NCI-H774 (cell line): ENCODE results near the gene BCORL1.

Experiments used
- DNase-seq: peaks from one replicate; lab custom pipeline; 2025; lab: John Stamatoyannopoulos, UW

Gene BCORL1

DNA sequence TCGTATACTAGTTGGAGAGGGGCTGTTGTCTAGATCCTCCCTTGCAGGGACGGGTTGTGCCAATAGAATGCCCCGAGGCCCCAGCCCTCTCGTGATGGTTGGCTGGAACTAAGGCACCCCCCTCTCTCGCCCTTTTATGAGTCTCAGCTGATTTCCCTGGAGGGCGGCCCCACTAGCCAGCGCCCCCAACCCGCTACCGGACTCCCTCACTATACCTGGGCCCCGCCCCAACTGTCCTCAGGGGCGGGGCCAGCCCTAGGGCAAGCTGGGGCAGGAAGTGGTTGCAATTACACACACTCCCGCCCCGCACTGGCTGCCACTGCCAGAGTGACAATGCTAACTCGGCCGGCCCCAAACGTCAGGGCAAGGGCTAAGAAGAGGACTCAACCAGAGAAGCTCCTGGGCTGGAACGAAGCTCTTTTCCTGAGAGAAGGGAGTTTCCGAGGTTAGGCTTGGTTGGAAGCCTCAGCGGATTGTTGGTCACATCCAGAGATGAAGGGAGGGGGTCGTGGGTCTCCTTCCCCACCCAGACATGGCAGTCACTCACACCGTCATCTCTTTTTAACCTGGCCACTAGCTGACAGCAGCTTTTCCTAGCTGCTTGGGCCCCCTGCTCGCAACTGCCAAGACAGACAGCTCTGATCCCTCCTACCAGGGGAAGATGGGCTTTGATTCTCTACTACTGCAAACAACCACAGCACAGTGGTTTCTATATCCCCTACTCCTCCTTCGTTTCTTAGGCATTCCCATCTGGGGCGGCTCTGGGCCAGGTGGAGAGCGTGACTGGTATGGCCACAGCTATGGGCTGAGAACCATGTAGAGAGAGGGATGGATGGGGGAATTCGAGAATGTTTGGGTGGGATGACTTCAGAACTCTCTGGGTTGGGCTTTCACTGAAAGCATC lies 21.0 kb upstream of the BCORL1 start:
- DNase-seq = peak; percentile 69

DNA sequence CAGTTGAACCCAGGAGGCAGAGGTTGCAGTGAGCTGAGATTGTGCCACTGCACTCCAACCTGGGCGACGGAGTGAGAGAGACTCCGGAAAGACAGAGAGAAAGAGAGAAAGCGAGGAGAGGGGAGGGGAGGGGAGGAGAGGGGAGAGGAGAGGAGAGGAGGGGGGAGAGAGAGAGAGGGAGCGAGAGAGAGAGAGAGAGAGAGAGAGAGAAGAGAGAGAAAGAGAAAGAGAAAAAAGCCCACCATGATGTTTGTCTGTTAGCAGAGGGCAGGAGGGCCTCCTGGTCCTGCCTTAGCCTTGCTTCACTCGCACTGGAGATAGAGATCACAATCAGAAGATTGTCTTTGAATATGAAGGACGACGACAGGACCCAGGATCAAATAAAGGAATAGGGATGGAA lies 18.7 kb upstream of the BCORL1 start:
- no peak for DNase-seq

DNA sequence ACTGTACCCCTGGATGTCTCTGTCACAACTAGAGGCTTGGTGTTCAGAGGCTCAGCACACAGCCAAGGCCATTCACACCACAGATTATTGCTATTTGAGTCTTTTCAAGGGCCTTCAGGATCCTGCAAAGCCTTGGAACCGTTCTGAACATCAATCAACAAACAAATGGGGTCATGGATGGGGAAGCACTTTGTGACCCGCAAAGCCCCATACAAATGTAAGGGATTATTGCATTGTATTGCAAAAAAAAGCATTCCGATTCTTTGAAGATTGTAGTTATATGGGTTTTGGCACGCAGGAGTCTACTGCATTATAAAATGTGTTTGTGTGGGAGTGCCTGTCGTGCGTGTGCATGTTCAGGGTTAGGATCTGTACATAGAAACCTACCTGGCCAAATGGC lies 17.3 kb upstream of the BCORL1 start:
- no peak for DNase-seq

- no peak for DNase-seq
Observed at GRCh38 chrX:129968968-129969367, 13.5 kb upstream of the BCORL1 start.

GRCh38 chrX:129976441-129976840 lies 6.0 kb upstream of the BCORL1 start:
- DNase-seq = no peak

DNA sequence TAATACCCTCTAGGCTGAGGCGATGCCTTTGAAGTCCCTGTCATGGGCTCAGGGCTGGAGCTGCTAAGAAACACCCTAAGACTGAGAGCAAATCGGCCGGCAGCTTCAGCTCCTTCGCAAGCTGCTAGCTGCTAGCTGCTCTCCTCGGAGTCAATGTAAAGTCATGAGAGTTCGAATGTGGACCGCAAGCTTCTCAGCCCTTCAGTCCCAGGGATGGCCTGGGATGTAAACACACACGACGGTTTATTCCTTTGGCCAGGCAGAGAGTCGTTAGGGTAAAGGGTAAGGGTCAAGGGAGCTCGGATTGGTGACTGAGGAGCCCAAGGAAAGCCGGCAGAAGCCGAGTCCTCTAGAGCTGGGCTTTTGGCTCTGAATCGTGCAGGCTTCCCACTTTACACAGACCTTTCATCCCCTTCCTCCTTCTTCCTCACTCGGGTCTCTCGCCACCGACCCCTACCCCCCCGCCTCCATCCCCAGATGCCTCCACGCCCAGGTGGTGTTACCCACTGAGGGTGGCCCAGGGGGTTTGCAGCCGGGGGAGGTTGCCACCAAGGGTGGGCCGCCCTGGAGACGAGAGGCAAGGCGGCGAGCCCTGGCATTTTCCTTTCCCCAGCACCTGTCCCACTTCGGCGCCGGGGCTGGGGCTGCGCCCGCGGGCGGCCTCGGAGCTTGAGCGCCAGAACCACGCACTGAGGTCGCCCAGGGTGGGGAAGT lies 3.1 kb upstream of the BCORL1 start:
- DNase-seq = no peak

DNA sequence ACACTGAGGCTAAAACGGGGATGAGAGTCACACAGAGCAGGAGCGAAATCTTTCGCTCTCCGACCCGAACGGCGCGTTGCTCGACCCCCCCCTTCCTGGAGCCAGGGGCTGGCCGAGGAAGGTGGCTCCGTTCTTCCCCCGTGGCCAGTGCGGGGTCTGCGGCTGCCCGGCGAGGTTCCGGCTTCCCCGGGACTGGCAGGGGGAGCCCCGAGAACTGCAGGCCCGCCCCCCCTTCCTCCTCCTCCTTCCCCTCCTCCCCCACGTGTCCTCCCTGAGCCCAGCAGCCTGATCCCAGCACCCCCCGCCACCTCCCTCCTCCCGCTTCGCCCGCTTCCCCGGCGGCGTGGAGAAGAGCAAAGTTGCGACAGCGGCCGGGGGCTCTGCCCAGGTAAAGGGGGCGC lies 2.4 kb upstream of the BCORL1 start:
- no peak for DNase-seq

GRCh38 chrX:129980540-129981199 lies 1.8 kb upstream of the BCORL1 start:
- DNase-seq = peak; percentile 11

GRCh38 chrX:129981200-129981553 lies 1.3 kb upstream of the BCORL1 start:
- DNase-seq = no peak

DNA sequence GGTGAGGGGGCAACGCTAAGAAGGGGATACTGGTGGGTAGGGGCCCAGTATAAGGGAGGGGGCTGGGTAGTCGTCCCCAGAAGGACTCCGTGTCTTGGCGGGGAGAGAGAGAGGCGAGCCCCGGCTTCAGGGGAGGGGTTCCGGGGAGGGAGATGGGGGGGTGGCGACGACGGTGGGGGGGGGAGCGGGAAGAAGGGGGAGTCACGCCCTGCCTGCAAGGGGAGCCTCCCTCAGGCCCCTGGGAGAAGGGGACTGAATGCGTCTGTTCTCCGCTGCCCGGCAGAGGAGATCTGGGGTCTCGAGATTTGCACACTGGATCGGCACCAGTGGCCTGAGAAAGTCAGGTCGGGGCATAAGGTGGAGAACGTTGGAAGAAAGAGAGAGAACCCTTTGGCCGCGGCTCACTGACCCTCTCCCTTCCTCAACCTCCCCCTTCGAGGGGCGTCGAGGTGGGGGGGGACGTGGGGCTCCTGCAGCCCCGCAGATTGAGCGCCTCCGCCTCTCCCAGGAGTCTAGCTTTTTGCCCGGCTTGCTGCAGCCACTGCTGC lies 609 bp upstream of the BCORL1 start:
- no peak for DNase-seq

DNA sequence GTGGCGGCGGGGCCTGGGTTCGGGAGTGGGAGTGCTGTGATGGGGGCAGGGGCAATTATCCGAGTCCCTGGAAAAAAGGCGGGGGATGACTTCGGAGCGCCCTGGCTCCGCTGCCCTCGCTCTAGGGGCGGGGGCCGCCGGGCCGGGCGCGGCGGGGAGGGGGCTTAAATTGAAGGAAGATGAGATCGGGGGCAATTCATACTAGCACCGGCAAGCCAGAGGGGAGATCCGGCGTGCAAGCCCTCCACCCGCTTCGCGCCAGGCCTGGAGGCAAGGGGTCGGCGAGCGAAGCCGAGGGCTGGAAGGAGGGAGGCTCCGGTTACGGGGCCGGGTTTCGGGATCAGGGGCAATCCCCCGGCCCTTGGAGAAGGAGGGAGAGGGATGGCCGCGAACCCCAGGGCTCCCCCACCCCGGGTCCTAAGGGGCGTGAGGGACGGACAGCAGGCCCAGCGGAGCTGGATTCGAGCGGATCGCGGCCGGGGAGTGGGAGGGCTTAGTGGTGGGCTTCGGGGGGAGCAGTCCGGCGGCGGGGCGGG lies 1.2 kb downstream of the BCORL1 start:
- no peak for DNase-seq

DNA sequence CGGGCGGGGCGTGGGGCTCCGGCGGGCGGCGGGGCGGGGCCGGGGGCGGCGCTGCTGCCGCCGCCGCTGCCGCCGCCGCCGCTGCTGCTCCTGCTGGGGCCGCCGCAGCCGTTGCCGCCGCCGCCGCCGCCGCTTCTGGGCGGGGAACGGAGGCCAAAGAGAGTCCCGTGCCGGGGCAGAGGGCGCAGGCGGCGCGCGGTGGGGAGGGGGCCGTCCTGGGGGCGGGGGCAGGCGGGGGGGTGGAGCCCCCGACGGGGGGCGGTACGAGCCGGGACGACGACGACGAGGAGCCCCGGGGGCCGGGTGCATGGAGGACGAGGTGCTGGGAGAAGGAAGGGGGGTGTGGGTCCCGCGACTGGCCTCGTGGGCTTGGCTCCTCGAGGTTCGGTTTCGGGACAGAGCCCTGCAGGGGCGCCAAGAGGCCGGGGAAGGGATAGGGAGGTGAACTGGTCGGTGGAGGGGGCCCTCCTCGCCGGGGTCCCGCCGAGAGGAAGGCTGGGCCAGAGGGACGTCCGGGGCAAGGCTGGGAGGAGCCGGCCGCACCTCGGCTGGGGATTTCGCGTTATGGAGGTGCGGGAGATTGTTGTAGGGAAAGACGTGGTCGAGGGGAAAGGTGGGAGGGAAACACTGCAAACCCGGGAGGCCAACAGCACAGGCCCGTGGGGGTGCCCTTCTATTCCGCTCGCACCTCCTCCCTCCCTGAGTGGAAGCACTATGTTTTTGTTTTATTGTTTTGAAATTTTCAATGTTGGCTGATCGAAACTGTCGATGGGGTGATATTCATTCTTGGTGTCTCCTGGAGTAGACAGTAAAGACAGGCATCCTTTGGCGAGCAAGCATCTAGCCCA lies 1.9 kb downstream of the BCORL1 start:
- peak; percentile 4 for DNase-seq

GRCh38 chrX:129987871-129988270 lies 5.4 kb downstream of the BCORL1 start:
- no peak for DNase-seq

DNA sequence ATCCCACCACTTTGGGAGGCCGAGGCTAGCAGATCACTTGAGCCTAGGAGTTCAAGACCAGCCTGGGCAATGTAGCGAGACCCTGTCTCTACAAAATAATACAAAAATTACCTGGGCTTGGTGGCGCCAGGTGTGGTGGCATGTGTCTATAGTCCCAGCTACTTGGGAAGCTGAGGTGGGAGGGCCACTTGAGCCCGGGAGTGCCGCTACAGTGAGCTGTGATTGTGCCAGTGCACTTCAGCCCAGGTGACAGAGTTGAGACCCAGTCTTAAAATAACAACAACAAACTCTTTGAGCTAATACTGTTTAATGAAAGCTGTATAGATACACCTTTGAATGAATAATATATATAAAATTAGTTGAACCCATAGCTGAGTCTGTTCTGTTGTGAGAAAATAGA lies 9.7 kb downstream of the BCORL1 start:
- no peak for DNase-seq

GRCh38 chrX:129996120-129996519 lies 13.7 kb downstream of the BCORL1 start:
- no peak for DNase-seq

DNA sequence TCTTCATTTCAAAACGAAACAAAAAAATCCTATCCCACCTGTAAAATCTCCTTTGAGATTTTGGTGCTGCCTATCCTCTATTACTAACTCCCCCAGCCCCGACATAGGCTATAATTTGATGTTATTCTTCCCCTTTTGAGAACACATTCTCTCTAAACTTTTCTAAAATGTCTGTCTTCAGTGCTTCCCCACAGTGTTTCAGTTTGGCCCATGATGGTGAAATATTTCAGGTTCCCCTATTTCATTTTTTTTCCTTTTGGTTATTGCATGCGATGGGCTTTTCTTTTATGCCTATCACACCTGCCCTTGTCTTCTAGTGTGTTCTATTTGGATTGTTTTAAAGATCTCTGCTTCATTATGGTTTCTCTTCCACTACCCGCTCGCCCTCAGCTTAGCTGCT lies 14.7 kb downstream of the BCORL1 start:
- DNase-seq = no peak

DNA sequence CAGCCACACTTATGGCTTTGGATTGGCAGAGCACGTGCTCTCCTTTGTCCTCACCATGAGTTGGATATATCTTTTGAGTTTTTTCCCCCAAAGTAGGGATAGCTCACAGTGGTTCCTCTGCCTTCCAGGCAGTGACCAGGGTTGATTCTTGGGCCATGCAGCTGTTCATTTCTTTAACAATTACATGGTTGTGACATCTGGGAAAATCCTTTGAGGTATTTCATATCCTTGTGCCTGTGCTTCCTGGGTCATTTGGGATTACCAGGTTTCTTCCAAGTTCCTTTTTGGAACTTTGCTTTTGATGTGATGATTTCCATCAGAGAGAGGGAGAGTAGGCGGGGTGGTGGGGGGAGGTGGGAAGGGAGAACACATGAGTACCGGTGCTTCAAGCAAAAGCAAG lies 15.6 kb downstream of the BCORL1 start:
- no peak for DNase-seq

GRCh38 chrX:130001893-130002292 lies 19.5 kb downstream of the BCORL1 start:
- DNase-seq = no peak

DNA sequence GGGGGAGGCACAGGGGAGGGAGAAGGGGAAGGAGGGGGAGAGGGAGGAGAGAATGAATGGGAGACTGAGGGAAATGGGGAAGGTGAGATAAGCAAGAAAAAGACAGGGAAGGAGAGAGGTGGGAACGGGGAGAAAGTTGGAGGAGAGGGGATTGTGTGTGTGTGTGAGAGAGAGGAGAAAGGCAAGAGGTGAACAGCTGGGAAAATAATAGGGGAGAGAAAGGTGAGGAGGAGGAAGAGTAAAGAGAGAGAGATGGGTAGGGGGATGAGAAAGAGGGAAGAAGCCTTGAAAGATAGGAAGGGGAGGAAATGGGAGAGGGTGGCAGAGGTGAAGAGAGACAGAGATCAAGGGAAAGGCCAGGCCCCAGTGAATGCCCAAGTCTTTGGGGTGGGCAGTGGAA lies 20.1 kb downstream of the BCORL1 start:
- no peak for DNase-seq

GRCh38 chrX:130005089-130005807 lies 22.8 kb downstream of the BCORL1 start:
- no peak for DNase-seq
